HG02852 (cell line): Measurements from ENCODE around the gene RNF149.
"Not testable (repeated sequence)": the region's sequence is repeated elsewhere in the genome, so short reads cannot be mapped to it uniquely, and the experiment has no call there.

Experiments
- ATAC-seq: cut with Tn5 transposase; IDR thresholded peaks from one replicate; pipeline ENCODE4 v1.9.1; 2021; ENCODE audit warnings: mild to moderate bottlenecking, moderate library complexity; ENCODE audit not compliant: unreplicated experiment

RNF149 gene

GRCh38 chr2:101308432-101309210 lies at the start of gene RNF149:
TSS of gene RNF149 (minus strand) at chr2:101308701. CDS start at chr2:101308588, 113 bp downstream.
- peak; percentile 54 for ATAC-seq

- no peak for ATAC-seq
Measured at GRCh38 chr2:101357376-101357775, 48.9 kb upstream of the RNF149 start.

- ATAC-seq, result no peak
Measured at GRCh38 chr2:101356521-101356920, 48.0 kb upstream of the RNF149 start.

GRCh38 chr2:101356055-101356454 lies 47.6 kb upstream of the RNF149 start:
- no peak for ATAC-seq

GRCh38 chr2:101355401-101356054 lies 47.0 kb upstream of the RNF149 start:
- no peak for ATAC-seq

- no peak for ATAC-seq
Measured at GRCh38 chr2:101354420-101355311, 46.2 kb upstream of the RNF149 start.

- not testable (repeated sequence) for ATAC-seq
Measured at GRCh38 chr2:101352631-101353030, 44.1 kb upstream of the RNF149 start.

GRCh38 chr2:101351207-101351606 lies 42.7 kb upstream of the RNF149 start:
- ATAC-seq, result no peak

- ATAC-seq, result no peak
Measured at GRCh38 chr2:101349893-101350662, 41.6 kb upstream of the RNF149 start.

GRCh38 chr2:101348883-101349282 lies 40.4 kb upstream of the RNF149 start:
- ATAC-seq, result no peak

GRCh38 chr2:101346909-101347308 lies 38.4 kb upstream of the RNF149 start:
- no peak for ATAC-seq

GRCh38 chr2:101344137-101344536 lies 35.6 kb upstream of the RNF149 start:
- no peak for ATAC-seq

- no peak for ATAC-seq
Measured at GRCh38 chr2:101342625-101343008, 34.1 kb upstream of the RNF149 start.

GRCh38 chr2:101341901-101342624 lies 33.6 kb upstream of the RNF149 start:
- ATAC-seq, result no peak

- ATAC-seq, result no peak
Measured at GRCh38 chr2:101341421-101341820, 32.9 kb upstream of the RNF149 start.

- no peak for ATAC-seq
Measured at GRCh38 chr2:101340141-101340551, 31.6 kb upstream of the RNF149 start.

GRCh38 chr2:101339266-101339880 lies 30.9 kb upstream of the RNF149 start:
- no peak for ATAC-seq

- no peak for ATAC-seq
Measured at GRCh38 chr2:101337877-101338276, 29.4 kb upstream of the RNF149 start.
